Measurements from ENCODE around the gene MAP3K14.

Gene MAP3K14

DNA sequence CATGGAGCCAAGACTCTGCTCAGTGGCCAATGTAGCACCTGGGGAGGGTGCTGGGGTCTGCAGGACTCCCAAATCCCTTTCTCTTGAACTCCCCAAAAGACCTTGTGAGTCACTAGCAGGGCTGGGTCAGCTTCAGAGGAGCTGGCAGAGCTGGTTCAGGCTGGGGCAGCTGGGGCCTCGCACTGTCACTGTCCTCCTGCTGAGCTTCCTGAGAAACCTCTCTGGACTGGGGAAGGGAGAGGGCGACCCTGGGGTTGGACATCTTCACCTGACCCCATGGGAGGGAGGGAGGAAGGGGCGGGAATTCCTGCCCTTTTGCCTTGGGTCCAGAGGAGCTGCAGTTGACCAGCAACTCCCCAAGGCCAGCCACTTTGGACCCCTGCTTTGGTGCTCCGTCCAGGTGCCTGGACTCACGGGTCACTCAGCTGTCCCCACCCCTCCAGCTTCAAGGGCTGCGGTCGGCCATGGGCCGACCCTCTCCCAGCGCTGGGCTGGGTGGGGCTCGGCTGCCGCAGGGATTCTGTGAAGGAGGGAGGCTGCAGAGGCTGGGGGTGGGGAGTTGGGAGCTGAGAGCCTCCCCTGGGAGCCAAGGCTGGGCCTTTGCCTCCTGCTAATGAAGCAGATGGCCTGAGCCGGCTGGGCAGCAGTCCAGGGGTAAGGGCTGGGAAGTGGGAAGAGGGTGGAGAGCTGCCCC lies 85.9 kb downstream of the MAP3K14 start:
- WGBS, 2 experiments (ENCODE audit: insufficient coverage in 2 of 2), result 61 to 68% methylated on average over 6 of the region's 12 CpGs
- H3K4me1 ChIP-seq (ENCODE audit: control insufficient read depth, insufficient read depth, low read length, poor library complexity, severe bottlenecking), result peaks cover 43% of the 10 kb centered on the region
- no peak overlapping the region for H3K4me3 ChIP-seq (ENCODE audit: extremely low read depth, insufficient read depth, low read length, poor library complexity, severe bottlenecking)
- H3K36me3 ChIP-seq (ENCODE audit: control insufficient read depth, insufficient read depth, low read length), result no peaks in the 10 kb centered on the region
- no peak overlapping the region for H3K27ac ChIP-seq (ENCODE audit: low read depth, low read length, severe bottlenecking)
- H3K9me3 ChIP-seq (ENCODE audit: control insufficient read depth, low read length), result no peaks in the 10 kb centered on the region

DNA sequence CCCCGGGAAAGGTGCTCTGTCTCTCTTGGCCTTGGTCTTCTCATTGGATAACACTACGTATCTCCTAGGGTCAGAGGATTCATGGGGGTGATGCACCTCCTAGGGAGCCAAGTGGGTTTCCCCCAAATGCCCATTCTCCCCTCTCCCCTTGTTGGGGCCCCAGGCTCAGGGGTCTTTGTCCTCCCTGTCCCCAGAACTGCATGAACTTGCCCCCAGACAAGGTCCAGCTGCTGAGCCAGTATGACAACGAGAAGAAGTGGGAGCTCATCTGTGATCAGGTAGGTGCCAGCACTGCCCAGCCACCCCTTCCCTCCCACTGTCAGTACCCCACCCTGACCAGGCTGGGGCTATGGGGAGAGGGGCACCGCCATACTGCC lies 86.4 kb downstream of the MAP3K14 start:
- Histone ChIP-seq H3K36me3 (ENCODE audit: control insufficient read depth, insufficient read depth, low read length) (no peaks in the 10 kb centered on the region), H3K9me3 (ENCODE audit: control insufficient read depth, low read length) (no peaks in the 10 kb centered on the region), H3K4me3 (ENCODE audit: extremely low read depth, insufficient read depth, low read length, poor library complexity, severe bottlenecking) (no peak overlapping the region), H3K27ac (ENCODE audit: low read depth, low read length, severe bottlenecking) (no peak overlapping the region), H3K4me1 (ENCODE audit: control insufficient read depth, insufficient read depth, low read length, poor library complexity, severe bottlenecking) (peaks cover 46% of the 10 kb centered on the region)
- WGBS, 2 experiments (ENCODE audit: insufficient coverage in 2 of 2), result 95 to 100% methylated on average over 3 to 4 of the region's 4 CpGs

DNA sequence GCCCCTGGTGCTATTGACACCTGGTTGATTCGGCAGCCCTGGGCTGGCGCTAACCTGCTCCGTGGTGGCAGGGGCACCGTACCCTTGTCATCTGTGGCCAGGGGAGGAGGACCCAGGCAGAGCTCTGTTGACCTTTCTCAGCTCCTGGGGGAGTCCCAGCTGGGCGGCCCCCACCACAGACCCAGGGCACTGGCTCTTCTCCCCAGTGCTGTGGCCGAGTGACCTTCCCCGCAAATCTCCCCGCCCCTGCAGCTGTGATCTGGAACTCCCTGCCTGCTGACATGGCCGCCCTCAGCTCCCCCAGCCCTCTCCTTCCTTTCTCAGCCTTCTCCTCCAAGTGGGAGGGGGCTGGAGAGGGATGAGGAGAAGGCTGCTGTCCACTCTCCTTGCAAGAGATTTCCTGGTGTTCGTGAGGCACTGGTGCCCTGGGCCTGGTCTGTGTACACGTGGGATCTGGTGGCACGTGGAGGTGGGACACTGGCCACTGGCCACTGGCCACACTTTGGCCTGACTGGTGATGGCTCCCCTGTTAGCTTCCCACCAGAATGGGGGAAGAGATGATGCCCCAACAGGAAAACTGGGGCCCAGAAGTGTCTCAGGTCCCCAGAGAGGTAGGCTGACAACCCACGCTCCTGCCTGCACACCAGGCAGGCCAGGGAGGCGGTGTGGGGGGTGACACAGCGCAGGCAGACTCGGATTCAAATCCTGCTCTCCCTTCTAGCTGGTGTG lies 87.0 kb downstream of the MAP3K14 start:
- Histone ChIP-seq H3K9me3 (ENCODE audit: control insufficient read depth, low read length) (no peaks in the 10 kb centered on the region), H3K36me3 (ENCODE audit: control insufficient read depth, insufficient read depth, low read length) (no peaks in the 10 kb centered on the region), H3K4me3 (ENCODE audit: extremely low read depth, insufficient read depth, low read length, poor library complexity, severe bottlenecking) (no peak overlapping the region), H3K27ac (ENCODE audit: low read depth, low read length, severe bottlenecking) (no peak overlapping the region), H3K4me1 (ENCODE audit: control insufficient read depth, insufficient read depth, low read length, poor library complexity, severe bottlenecking) (peaks cover 46% of the 10 kb centered on the region)
- 88 to 91% methylated on average over 15 of the region's 16 CpGs for WGBS, 2 experiments (ENCODE audit: insufficient coverage in 2 of 2)

DNA sequence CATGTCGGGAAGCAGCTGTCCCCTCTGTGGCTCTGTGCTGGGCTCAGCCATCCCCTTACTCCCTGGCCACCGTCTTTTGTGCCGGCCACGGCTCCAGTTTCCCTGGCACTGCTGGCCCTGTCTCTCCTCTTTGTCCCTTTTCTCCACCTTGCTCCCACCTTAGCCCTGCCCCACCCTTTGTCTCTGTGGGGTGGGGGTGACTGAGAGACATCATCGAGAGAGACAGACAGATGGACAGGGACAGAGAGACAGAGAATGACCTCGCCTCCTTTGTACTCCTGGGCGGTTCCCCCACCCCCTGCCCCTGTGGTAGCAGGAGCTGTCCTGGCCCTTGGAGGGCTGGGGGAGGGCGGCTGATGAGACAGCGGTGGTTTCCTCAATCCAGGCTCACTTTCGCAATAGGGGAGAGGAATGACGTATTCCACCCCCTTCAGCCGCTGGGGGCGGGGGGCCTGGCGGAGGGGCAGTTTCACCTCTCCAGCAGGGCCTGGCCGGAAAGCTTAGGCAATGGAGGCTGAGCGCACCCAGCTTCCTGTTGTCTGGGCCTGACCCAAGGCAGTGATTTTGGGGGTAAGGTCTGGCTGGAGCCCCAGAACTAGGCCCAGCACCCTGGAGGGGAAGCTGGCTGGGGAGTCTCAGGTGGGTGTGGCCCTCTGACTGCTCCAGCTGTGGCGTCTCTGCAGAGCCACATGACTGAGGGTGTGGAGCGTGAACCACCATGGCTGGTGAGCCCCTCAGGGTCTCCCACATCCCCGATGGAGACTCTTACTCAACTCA lies 87.9 kb downstream of the MAP3K14 start:
- 55% methylated on average over 13 to 14 of the region's 19 CpGs for WGBS, 2 experiments (ENCODE audit: insufficient coverage in 2 of 2)
- Histone ChIP-seq H3K27ac (ENCODE audit: low read depth, low read length, severe bottlenecking) (no peak overlapping the region), H3K4me3 (ENCODE audit: extremely low read depth, insufficient read depth, low read length, poor library complexity, severe bottlenecking) (no peak overlapping the region), H3K36me3 (ENCODE audit: control insufficient read depth, insufficient read depth, low read length) (no peaks in the 10 kb centered on the region), H3K4me1 (ENCODE audit: control insufficient read depth, insufficient read depth, low read length, poor library complexity, severe bottlenecking) (peaks cover 46% of the 10 kb centered on the region), H3K9me3 (ENCODE audit: control insufficient read depth, low read length) (no peaks in the 10 kb centered on the region)

DNA sequence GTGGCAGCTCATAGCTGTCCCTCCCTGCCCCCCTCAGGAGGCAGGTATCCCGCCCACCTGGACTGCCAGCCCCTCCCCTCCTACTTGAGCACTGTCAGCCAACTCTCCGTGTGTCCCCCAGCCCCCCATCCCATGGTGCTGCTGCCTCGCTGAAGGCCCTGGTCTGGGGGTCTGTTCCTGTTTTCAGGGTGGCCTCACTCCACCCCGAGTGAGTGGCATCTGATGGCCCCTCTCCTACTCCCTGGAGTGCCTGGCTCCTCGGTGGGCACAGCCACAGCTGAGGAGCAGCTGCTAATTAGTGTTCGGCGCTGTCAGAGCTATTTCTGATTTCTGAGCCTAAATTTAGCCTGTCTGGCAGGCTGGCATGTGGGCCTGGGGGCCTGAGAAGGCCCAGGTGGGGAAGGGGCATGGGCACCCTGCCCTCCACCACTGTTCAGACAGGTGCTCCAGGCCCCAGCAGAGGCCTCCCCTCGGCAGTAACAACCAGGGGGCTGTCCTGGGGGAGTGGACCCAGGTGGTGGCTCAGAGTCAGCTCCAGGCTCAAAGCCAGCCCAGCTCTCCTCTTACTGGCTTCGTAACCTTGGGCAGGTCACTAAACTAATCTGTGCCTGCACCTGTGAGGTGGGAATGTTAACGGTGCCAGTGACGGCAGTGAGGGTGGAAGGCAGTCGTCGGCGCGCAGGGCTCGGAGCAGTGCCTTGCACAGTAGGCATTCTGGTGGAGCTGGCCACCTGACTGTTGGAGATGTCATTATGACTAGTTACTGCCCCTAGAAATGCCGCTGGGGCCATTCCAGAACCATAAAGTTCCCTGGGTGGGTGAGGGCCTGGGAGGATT lies 88.7 kb downstream of the MAP3K14 start:
- Histone ChIP-seq H3K27ac (ENCODE audit: low read depth, low read length, severe bottlenecking) (no peak overlapping the region), H3K4me3 (ENCODE audit: extremely low read depth, insufficient read depth, low read length, poor library complexity, severe bottlenecking) (no peak overlapping the region), H3K4me1 (ENCODE audit: control insufficient read depth, insufficient read depth, low read length, poor library complexity, severe bottlenecking) (peaks cover 46% of the 10 kb centered on the region), H3K9me3 (ENCODE audit: control insufficient read depth, low read length) (no peaks in the 10 kb centered on the region), H3K36me3 (ENCODE audit: control insufficient read depth, insufficient read depth, low read length) (no peaks in the 10 kb centered on the region)
- WGBS, 2 experiments (ENCODE audit: insufficient coverage in 2 of 2), result 75 to 84% methylated on average over 11 to 13 of the region's 17 CpGs

DNA sequence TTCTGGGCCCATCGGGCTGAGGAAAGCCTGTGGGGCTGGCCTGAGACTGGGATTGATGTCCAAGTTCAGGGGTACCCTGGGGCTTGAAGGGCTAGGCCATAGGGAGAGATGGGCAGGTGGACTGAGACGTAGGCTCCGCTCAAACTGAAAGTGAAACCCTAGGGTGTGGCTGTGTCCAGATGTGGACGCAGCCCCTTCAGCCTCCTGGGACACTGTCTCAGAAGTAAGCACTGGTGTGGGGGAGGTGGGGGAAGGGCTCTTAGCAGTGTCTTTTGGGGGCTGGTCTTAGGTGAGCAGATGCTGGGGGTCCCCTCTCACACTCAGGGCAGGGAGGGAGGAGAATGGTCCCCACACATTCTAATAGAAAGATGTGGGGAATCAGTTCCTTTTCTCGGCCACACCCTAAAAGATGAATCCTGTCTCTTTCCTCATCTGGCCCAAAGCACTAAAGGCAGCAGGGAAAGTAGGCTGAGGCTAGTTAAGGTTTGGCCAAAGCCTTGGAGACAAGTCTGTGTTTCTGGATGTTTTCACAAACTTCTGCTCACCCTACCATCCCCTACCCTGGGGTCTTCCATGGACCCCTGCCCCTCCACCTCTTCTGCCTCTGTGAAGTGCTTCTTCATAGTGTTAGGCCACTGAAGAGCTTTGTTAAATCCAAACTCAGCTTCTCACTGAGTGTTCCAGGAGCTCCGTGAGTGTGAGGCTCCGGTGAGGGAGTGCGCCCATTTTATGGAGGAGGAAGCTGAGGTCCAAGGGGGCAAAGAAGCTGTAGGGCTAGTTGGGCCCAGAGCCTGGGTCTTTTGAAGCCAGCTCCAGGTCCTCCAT lies 89.5 kb downstream of the MAP3K14 start:
- Histone ChIP-seq H3K36me3 (ENCODE audit: control insufficient read depth, insufficient read depth, low read length) (no peaks in the 10 kb centered on the region), H3K27ac (ENCODE audit: low read depth, low read length, severe bottlenecking) (no peak overlapping the region), H3K9me3 (ENCODE audit: control insufficient read depth, low read length) (no peaks in the 10 kb centered on the region), H3K4me1 (ENCODE audit: control insufficient read depth, insufficient read depth, low read length, poor library complexity, severe bottlenecking) (peaks cover 46% of the 10 kb centered on the region), H3K4me3 (ENCODE audit: extremely low read depth, insufficient read depth, low read length, poor library complexity, severe bottlenecking) (no peak overlapping the region)
- WGBS, 2 experiments (ENCODE audit: insufficient coverage in 2 of 2), result 91 to 92% methylated on average over 4 to 7 of the region's 8 CpGs

DNA sequence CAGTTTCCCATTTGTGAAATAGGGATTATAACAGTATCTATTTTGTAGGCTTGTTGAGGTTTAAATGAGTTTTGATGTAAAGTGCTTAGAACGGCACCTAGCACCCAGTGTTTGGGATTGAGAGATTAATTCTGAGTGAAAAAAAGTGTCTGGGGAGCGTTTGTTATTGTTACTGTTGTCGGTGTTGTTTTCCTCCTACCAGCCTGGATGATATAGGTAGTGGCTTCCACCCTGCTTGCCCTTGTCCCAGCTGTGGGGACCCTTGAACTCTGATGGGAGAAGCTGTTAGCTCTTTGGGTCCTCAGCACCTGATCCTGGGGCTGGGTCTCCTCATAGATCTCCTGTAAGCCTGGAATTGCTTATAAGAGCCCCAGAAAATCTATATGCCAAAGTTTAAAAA lies 90.2 kb downstream of the MAP3K14 start:
- Histone ChIP-seq H3K4me1 (ENCODE audit: control insufficient read depth, insufficient read depth, low read length, poor library complexity, severe bottlenecking) (peaks cover 46% of the 10 kb centered on the region), H3K36me3 (ENCODE audit: control insufficient read depth, insufficient read depth, low read length) (no peaks in the 10 kb centered on the region), H3K27ac (ENCODE audit: low read depth, low read length, severe bottlenecking) (no peak overlapping the region), H3K4me3 (ENCODE audit: extremely low read depth, insufficient read depth, low read length, poor library complexity, severe bottlenecking) (no peak overlapping the region), H3K9me3 (ENCODE audit: control insufficient read depth, low read length) (no peaks in the 10 kb centered on the region)
- WGBS, 2 experiments (ENCODE audit: insufficient coverage in 2 of 2), result 83 to 93% methylated on average over 3 of the region's 3 CpGs

DNA sequence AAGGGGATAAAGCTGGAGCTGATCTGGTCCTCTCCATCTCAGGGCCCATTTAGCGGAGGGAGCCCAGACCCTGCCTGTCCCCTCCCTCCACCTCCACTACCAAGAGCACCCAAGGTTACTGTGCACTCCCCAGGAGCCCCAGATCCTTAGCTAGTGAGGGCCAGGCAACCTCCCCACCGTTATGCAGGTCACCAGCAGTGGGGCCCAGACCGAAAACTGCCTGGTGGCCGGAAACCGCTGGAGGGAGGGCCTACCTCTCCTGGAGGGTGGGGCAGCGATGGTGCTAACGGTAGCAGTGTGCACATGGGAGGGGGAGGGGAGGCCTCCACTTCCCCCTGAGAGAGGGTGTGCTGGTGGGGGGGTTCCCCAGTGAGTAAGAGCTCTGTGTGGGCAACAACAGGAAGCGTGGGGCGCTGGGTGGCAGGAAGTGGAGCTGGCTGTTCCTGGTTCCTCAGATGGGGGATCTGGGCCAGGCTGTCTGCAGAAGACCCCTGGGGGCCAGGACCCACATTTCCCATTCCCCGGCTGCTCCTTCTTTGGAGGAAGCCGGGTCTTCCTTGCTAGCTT lies 90.8 kb downstream of the MAP3K14 start:
- H3K9me3 ChIP-seq (ENCODE audit: control insufficient read depth, low read length), result no peaks in the 10 kb centered on the region
- peaks cover 43% of the 10 kb centered on the region for H3K4me1 ChIP-seq (ENCODE audit: control insufficient read depth, insufficient read depth, low read length, poor library complexity, severe bottlenecking)
- no peaks in the 10 kb centered on the region for H3K36me3 ChIP-seq (ENCODE audit: control insufficient read depth, insufficient read depth, low read length)
- 66 to 78% methylated on average over 6 of the region's 11 CpGs for WGBS, 2 experiments (ENCODE audit: insufficient coverage in 2 of 2)
- H3K27ac ChIP-seq (ENCODE audit: low read depth, low read length, severe bottlenecking), result no peak overlapping the region
- no peak overlapping the region for H3K4me3 ChIP-seq (ENCODE audit: extremely low read depth, insufficient read depth, low read length, poor library complexity, severe bottlenecking)

DNA sequence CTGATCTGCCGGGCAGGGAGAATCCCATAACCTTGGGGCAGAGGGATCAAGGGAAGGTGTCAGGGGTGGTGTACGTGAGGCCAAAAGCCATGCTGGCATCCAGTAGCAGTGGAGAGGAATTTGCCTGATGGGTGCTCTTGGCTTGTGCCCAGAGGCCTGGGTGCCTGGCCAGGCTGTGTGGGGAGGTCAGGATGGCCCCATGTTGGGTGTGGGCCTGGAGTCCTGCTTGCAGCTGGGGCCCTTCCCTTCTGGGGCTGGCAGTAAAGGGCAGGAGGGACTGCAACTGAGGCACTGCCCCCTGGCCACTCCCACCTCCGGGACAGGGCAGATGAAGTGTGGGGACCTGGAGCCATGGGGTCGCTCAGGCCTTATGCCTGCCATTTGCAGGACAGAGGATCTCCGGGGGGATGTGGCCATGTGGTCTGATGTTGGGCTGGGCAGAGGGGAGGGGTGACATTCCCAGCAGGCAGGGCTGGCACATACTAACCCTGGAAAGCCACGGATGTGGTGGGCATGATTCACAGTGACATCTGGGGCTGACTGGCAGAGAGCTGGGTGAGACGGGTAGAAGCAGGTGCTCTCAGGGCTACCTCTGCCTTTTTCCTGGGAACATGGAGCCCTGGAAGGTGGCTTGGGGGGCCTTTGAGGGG lies 91.6 kb downstream of the MAP3K14 start:
- WGBS, 2 experiments (ENCODE audit: insufficient coverage in 2 of 2), result 78 to 82% methylated on average over 5 to 7 of the region's 7 CpGs
- no peak overlapping the region for H3K4me3 ChIP-seq (ENCODE audit: extremely low read depth, insufficient read depth, low read length, poor library complexity, severe bottlenecking)
- H3K4me1 ChIP-seq (ENCODE audit: control insufficient read depth, insufficient read depth, low read length, poor library complexity, severe bottlenecking), result peaks cover 37% of the 10 kb centered on the region
- no peaks in the 10 kb centered on the region for H3K9me3 ChIP-seq (ENCODE audit: control insufficient read depth, low read length)
- no peaks in the 10 kb centered on the region for H3K36me3 ChIP-seq (ENCODE audit: control insufficient read depth, insufficient read depth, low read length)
- H3K27ac ChIP-seq (ENCODE audit: low read depth, low read length, severe bottlenecking), result no peak overlapping the region
